Erythroblast (primary cell): ENCODE measurements around the gene VWA1.

ENCODE experiments used
- GATA1 ChIP-seq: IDR thresholded peaks from 2 replicates; pipeline ENCODE4 v1.6.1; 2011; ENCODE audit warnings: low read depth, mild to moderate bottlenecking, control low read depth, low read length, moderate library complexity
- POLR2A ChIP-seq: IDR thresholded peaks from 2 replicates; pipeline ENCODE4 v1.6.1; 2011; ENCODE audit warnings: mild to moderate bottlenecking, low read length

GRCh38 chr1:1434824-1435105, 725 bp upstream of the VWA1 start:
- no peak for TF ChIP-seq POLR2A
- no peak for TF ChIP-seq GATA1
